T-cell (primary cell): ENCODE results near the gene ATIC. TPM values are rescaled to one million over a fixed set of nuclear protein-coding genes. Genes with fewer than 3 reads are reported as not detected.

ENCODE experiments used
- ATAC-seq, 4 experiments: fragments of 200-7000 bp in 3 of 4; fragments of 150-1000 bp in 1 of 4; cut with Tn5 transposase; replicated peaks in 1 of 4; 1 replicate in 3 of 4; 2 replicates in 1 of 4; pipeline ENCODE4 v1.10.0; 2021; ENCODE audit warnings: moderate library complexity in 3 of 4, mild to moderate bottlenecking in 2 of 4, moderate number of reproducible peaks in 1 of 4
- CTCF ChIA-PET, 2 donors: fragments of 300-600 bp; sonication (Branson Sonifier 250); formaldehyde crosslinking; loops; one replicate each; lab custom pipeline; 2022; ENCODE audit warnings: antibody characterized with exemption in 2 of 2; lab: Charles Lee
- POLR2A ChIA-PET, 2 donors: fragments of 300-600 bp; sonication (Branson Sonifier 250); formaldehyde crosslinking; loops; one replicate each; lab custom pipeline; 2022; ENCODE audit warnings: antibody characterized with exemption in 2 of 2; lab: Charles Lee
- DNase-seq, 35 experiments: peaks; one replicate each; pipeline versions ENCODE4 v3.0.0 to v3.0.0-alpha.2; 2013 to 2023
- H3K27ac ChIP-seq: one replicate; pipeline ENCODE4 v1.5.1; 2013; ENCODE audit warnings: low read length
- H3K27me3 ChIP-seq, 2 experiments: replicated peaks in 1 of 2; 1 replicate in 1 of 2; 2 replicates in 1 of 2; pipeline versions ENCODE4 v1.6.1 to v1.7.0; 2013; ENCODE audit warnings: low read length in 1 of 2, mixed read lengths in 1 of 2; ENCODE audit not compliant: control insufficient read depth in 2 of 2, insufficient read depth in 2 of 2; ENCODE audit errors: extremely low read depth in 1 of 2
- H3K36me3 ChIP-seq, 2 donors: 1 replicate in 1 of 2; 2 replicates in 1 of 2; pipeline versions ENCODE4 v1.6.1 to v1.7.0; 2013; ENCODE audit warnings: low read length in 1 of 2; ENCODE audit not compliant: control insufficient read depth in 2 of 2, insufficient read depth in 1 of 2; ENCODE audit errors: extremely low read depth in 1 of 2
- H3K4me1 ChIP-seq, 2 experiments: 1 replicate in 1 of 2; 2 replicates in 1 of 2; pipeline versions ENCODE4 v1.6.1 to v1.7.0; 2013; ENCODE audit warnings: low read length in 2 of 2, mixed read lengths in 1 of 2; ENCODE audit not compliant: insufficient read depth in 2 of 2, control insufficient read depth in 1 of 2; ENCODE audit errors: extremely low read depth in 1 of 2
- H3K4me3 ChIP-seq, 2 donors: 1 replicate in 1 of 2; 2 replicates in 1 of 2; pipeline versions ENCODE4 v1.5.1 to v1.7.0; 2013; ENCODE audit warnings: mild to moderate bottlenecking in 2 of 2, low read length in 1 of 2, moderate library complexity in 1 of 2; ENCODE audit not compliant: control insufficient read depth in 1 of 2; ENCODE audit errors: extremely low read depth in 1 of 2
- H3K9me3 ChIP-seq: 2 replicates; pipeline ENCODE4 v1.7.0; 2013
- H3K27ac Mint-ChIP-seq, 2 donors: one replicate each; pipeline ENCODE4 v1.8.0; 2020 to 2021; ENCODE audit warnings: mild to moderate bottlenecking in 2 of 2, mixed read lengths in 2 of 2
- H3K27me3 Mint-ChIP-seq, 2 donors: one replicate each; pipeline ENCODE4 v1.8.0; 2021 to 2022; ENCODE audit warnings: mixed read lengths in 2 of 2
- H3K36me3 Mint-ChIP-seq: one replicate; pipeline ENCODE4 v1.8.0; 2021; ENCODE audit warnings: mixed read lengths
- H3K4me1 Mint-ChIP-seq, 3 donors: one replicate each; pipeline ENCODE4 v1.8.0; 2020 to 2022; ENCODE audit warnings: mixed read lengths in 3 of 3, mild to moderate bottlenecking in 1 of 3
- H3K4me3 Mint-ChIP-seq, 3 donors: one replicate each; pipeline ENCODE4 v1.8.0; 2020 to 2022; ENCODE audit warnings: mild to moderate bottlenecking in 3 of 3, mixed read lengths in 3 of 3, moderate library complexity in 3 of 3
- H3K9me3 Mint-ChIP-seq, 3 donors: one replicate each; pipeline ENCODE4 v1.8.0; 2020 to 2022; ENCODE audit warnings: mixed read lengths in 3 of 3
- WGBS: methylation state at CpG from one replicate; pipeline ENCODE4 v1.1.5; 2013; ENCODE audit warnings: missing lambda C conversion rate; ENCODE audit not compliant: insufficient coverage; 5-methylcytosine and 5-hydroxymethylcytosine counted together
- total RNA-seq, 35 experiments: library from RNA in 6 of 35; stranded (reverse) in 6 of 35; fragments of 120-200 nt in 1 of 35; gene quantifications; one replicate each; pipeline versions ENCODE4 v1.2.1 to v1.2.4 and lab custom pipeline; 2013 to 2026

The ATIC gene
- total RNA-seq, 5 donors from 2014 or later (not counting 1 experiment from before 2014, with no cell fraction given) = 61.9 to 97.4 (median 78.8) TPM

DNA sequence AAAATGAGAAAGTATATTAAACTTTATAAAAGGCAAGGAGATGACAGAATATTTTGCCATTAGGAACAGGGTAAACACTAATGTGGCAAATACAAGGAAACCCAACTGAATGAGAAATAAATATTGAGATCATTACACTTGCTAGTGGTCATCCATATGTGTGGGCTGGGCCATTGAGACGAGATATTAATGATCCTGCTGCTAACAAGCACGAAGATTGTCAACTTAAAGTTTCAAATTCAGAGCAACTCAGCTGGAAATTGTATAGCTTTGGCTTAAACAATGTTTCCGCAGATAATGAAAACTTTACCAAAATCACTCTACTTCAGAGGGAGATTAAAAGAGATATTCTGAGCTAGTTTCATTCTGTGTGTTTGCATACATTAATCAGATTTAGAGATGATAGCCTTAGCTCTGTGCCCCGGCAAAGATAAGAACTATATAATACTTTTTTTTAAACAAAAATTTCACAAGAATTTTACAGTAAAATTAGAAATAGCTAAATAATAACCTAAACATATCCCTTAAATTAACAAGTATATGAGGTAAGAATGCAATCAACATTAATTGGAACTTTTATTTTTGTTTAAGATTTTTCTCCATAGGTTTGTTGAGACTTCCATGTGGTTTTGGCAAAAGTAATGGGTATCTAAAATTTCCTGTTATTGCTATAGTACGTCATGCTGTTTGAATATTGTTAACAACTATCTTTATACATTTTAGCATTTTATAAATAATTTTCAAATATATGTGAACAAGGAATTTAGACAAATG is 84.0 kb downstream of the ATIC start:
- Mint-ChIP-seq H3K27ac (no peak overlapping the region), H3K36me3 (no peaks in the 10 kb centered on the region), H3K9me3 (no peaks in the 10 kb centered on the region), H3K27me3 (peaks cover 5 to 9% of the 10 kb centered on the region in 2 donors), H3K4me1 (no peaks in the 10 kb centered on the region), H3K4me3 (no peak overlapping the region)
- no peak for DNase-seq
- no peak for ATAC-seq
- CTCF ChIA-PET = no interaction called here
- H3K27me3 ChIP-seq = no peaks in the 10 kb centered on the region
- POLR2A ChIA-PET = interaction anchor here in 1 of 2 donors (0.5 kb wide), 1 partner anchor 10 kb away, joined by 17 read pairs; no protein-coding TSS in a partner anchor
- WGBS = no CpG with 5 or more reads among the region's 5 CpGs
- H3K4me1 ChIP-seq = no peaks in the 10 kb centered on the region
- no peaks in the 10 kb centered on the region for H3K9me3 ChIP-seq
- no peak overlapping the region for H3K4me3 ChIP-seq
- no peak overlapping the region for H3K27ac ChIP-seq
- H3K36me3 ChIP-seq = no peaks in the 10 kb centered on the region

DNA sequence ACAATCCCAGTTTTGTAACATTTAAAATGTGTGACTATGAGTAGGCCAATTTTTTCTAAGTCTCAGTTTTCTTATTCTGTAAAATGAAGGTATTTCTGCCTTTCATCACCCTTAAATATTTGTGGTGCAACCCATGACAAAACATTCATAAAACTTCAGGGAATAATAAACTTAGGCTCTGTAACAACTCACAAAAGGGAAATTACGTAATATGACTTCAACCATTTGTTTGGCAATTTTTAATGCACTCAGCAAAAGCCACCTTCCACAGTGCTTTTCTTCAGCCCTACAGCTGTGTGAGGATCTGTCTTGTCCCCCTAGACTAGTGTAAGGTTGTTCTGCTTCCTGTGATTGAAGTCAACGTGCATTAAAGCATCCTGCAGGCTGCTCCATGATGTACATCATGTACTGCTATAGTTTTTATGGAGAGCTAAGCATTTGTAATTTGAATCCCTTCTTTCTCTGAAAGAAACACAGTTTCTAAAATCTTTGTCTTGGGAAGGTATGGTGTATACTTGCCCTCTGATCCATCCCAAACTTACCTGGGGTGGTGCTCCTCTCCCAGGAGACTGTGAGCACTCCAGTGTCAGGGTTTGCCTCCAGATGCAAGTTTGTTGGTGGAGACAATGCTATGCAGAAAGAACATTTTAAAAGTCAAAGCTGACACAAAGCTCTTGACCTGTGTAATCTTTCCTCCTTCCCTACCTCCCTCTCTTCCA is 84.9 kb downstream of the ATIC start:
- Histone ChIP-seq H3K4me3 (no peak overlapping the region), H3K4me1 (no peaks in the 10 kb centered on the region), H3K27me3 (no peaks in the 10 kb centered on the region), H3K36me3 (no peaks in the 10 kb centered on the region), H3K9me3 (no peaks in the 10 kb centered on the region), H3K27ac (no peak overlapping the region)
- no peak overlapping the region for H3K4me3 Mint-ChIP-seq
- no peak overlapping the region for H3K27ac Mint-ChIP-seq
- ATAC-seq (no peak), DNase-seq (no peak)
- CTCF ChIA-PET = no interaction called here
- no CpG with 5 or more reads among the region's 2 CpGs for WGBS
- H3K4me1 Mint-ChIP-seq = no peaks in the 10 kb centered on the region
- peaks cover 5 to 9% of the 10 kb centered on the region in 2 donors for H3K27me3 Mint-ChIP-seq
- POLR2A ChIA-PET = no interaction called here
- H3K9me3 Mint-ChIP-seq = no peaks in the 10 kb centered on the region
- no peaks in the 10 kb centered on the region for H3K36me3 Mint-ChIP-seq

DNA sequence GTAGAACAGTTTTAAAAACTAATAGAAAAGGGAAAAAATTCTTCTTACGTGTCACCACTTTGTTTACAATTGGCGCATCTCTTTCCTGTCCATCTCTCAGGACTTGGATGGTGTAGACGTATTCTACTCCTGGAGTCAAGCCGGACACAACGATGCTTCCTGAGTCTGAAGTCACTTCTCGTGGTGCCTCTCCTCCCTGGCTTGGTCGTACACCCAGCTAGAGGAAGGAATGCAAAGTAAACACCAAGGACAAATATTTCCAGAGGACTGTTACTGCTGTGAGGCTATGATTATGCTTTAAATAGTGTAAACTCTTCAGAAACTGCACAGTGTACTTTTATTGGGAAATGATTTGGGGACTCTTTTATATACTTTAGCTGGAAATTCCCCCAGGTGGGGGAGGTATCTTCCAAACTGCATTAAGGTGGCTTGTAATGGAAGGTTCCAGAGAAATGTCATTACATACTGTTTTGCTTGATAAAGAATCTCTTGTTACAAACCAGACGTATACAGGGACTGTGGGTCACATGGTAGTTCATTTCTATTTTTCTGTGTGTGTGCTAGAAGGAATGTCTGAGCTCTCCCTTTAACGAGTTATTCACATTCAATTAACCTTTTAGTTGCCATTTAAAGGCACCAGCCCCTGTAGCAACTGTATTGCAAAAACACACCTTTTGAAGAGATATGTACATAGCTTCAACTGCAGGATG is 85.9 kb downstream of the ATIC start:
- CTCF ChIA-PET = interaction anchor here in 1 of 2 donors (0.6 kb wide), 1 partner anchor 1973 kb away, joined by 3 read pairs; no protein-coding TSS in a partner anchor
- Mint-ChIP-seq H3K27me3 (peaks cover 5 to 9% of the 10 kb centered on the region in 2 donors), H3K4me1 (no peaks in the 10 kb centered on the region), H3K27ac (no peak overlapping the region), H3K9me3 (no peaks in the 10 kb centered on the region), H3K4me3 (no peak overlapping the region), H3K36me3 (no peaks in the 10 kb centered on the region)
- no peaks in the 10 kb centered on the region for H3K27me3 ChIP-seq
- 84% methylated on average over 6 of the region's 9 CpGs for WGBS
- H3K9me3 ChIP-seq = no peaks in the 10 kb centered on the region
- H3K4me1 ChIP-seq = no peaks in the 10 kb centered on the region
- H3K36me3 ChIP-seq = no peaks in the 10 kb centered on the region
- ATAC-seq = no peak
- H3K4me3 ChIP-seq = no peak overlapping the region
- POLR2A ChIA-PET = interaction anchor here in 1 of 2 donors (0.6 kb wide), 1 partner anchor 297 kb away, joined by 3 read pairs; no protein-coding TSS in a partner anchor
- DNase-seq = no peak
- no peak overlapping the region for H3K27ac ChIP-seq

- Histone ChIP-seq H3K4me1 (no peaks in the 10 kb centered on the region), H3K36me3 (no peaks in the 10 kb centered on the region), H3K27ac (no peak overlapping the region), H3K4me3 (no peak overlapping the region), H3K9me3 (no peaks in the 10 kb centered on the region), H3K27me3 (no peaks in the 10 kb centered on the region)
- CTCF ChIA-PET = no interaction called here
- Mint-ChIP-seq H3K4me1 (no peaks in the 10 kb centered on the region), H3K27ac (no peak overlapping the region), H3K36me3 (no peaks in the 10 kb centered on the region), H3K4me3 (no peak overlapping the region), H3K9me3 (no peaks in the 10 kb centered on the region), H3K27me3 (peaks cover 5 to 9% of the 10 kb centered on the region in 2 donors)
- no CpG with 5 or more reads among the region's 3 CpGs for WGBS
- DNase-seq (no peak), ATAC-seq (no peak)
- POLR2A ChIA-PET = no interaction called here
Observed at GRCh38 chr2:215399067-215399716, 87.3 kb downstream of the ATIC start.

Other genes with a start within 250 kb of the ATIC start
- not detected for gene ABCA12, start 173.4 kb upstream of the ATIC start, total RNA-seq
- gene FN1, start 124.0 kb downstream of the ATIC start, total RNA-seq = 1 to 10 TPM in 3 of 5 donors, not detected in 2; 5.7 to 7.1 (median 6.7) TPM